GM12891 (cell line): ENCODE measurements around the gene ADGRL3.

Source experiments
- PAX5 ChIP-seq: IDR thresholded peaks from 2 replicates; pipeline ENCODE4 v1.6.1; 2011; ENCODE audit warnings: low read length, moderate library complexity, mild to moderate bottlenecking; ENCODE audit not compliant: insufficient read depth, severe bottlenecking
- POLR2A ChIP-seq: IDR thresholded peaks from 2 replicates; pipeline ENCODE4 v1.6.1; 2011; ENCODE audit warnings: low read depth, low read length, control low read depth
- POLR2AphosphoS5 ChIP-seq: IDR thresholded peaks from 2 replicates; pipeline ENCODE4 v1.6.1; 2011; ENCODE audit warnings: low read depth, low read length, control low read depth
- POU2F2 ChIP-seq: IDR thresholded peaks from 2 replicates; pipeline ENCODE4 v1.6.1; 2011; ENCODE audit warnings: low read depth, mild to moderate bottlenecking, control low read depth, low read length, moderate library complexity
- TAF1 ChIP-seq: IDR thresholded peaks from 2 replicates; pipeline ENCODE4 v1.6.1; 2011; ENCODE audit warnings: low read depth, low read length, control low read depth

DNA sequence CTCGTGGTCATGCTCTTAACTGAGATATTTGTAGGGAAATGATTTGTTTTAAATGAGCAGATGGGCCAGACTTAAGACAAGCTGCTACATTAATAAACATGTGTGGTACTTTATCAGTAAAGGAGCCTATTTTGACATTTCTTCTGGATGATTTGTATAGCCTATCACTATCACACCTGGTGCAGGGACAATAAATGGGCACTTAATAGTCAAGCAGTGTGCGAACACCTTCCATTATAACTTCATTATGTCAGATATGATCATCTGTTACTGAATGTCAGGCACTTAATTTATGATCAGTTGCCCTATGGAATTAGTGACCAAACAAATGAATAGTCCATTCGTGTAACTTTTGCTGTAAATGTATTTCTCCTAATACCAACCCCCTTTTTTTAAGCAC, 628.8 kb downstream of the ADGRL3 start:
- TF ChIP-seq POLR2A (no peak), POLR2AphosphoS5 (no peak), TAF1 (no peak), POU2F2 (no peak), PAX5 (no peak)
